Stimulated activated memory B cell treated with anti-CD40 and anti-IgM and Interleukin-4, amounts not matched to agents 10 μg/mL and 1 μg/mL and 100 μg/mL, for 72 hours (primary cell): Measurements from ENCODE around the gene KLHL26.

Experiments
- ATAC-seq: fragments of 150-1000 bp; cut with Tn5 transposase; 2 replicates; pipeline ENCODE4 v1.10.0; 2021
- H3K27ac Mint-ChIP-seq: one replicate; pipeline ENCODE4 v1.8.0; 2022; ENCODE audit warnings: mild to moderate bottlenecking, mixed read lengths
- H3K27me3 Mint-ChIP-seq: one replicate; pipeline ENCODE4 v1.8.0; 2022; ENCODE audit warnings: mixed read lengths
- H3K36me3 Mint-ChIP-seq: one replicate; pipeline ENCODE4 v1.8.0; 2022; ENCODE audit warnings: mixed read lengths
- H3K4me1 Mint-ChIP-seq: one replicate; pipeline ENCODE4 v1.8.0; 2022; ENCODE audit warnings: mixed read lengths
- H3K4me3 Mint-ChIP-seq: one replicate; pipeline ENCODE4 v1.8.0; 2022; ENCODE audit warnings: mild to moderate bottlenecking, moderate library complexity, mixed read lengths
- H3K9me3 Mint-ChIP-seq: one replicate; pipeline ENCODE4 v1.8.0; 2022; ENCODE audit warnings: mixed read lengths

KLHL26 gene

DNA sequence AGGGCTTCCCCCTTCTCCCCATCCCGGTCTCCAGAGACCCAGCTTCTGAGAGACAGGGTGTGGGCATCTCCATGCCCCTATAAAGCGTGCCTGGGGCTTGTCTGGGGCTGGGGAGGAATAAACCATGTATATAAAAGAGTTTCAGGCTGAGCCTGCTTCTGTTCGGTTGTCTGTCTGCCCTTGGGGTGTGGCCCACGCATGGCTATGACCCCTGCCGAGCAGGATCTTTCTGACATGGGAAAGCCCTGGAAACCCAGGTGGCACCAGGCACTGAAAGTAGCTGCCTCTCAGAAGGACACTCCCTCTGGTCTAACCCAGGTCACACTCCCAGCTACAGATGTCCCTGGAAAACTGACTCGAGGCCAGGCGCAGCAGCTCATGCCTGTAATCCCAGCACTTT lies 15.9 kb upstream of the KLHL26 start:
- no peak overlapping the region for H3K4me3 Mint-ChIP-seq
- peaks cover 34% of the 10 kb centered on the region for H3K27me3 Mint-ChIP-seq

GRCh38 chr19:18626906-18627305 lies 9.9 kb upstream of the KLHL26 start:
- Mint-ChIP-seq H3K4me3 (no peak overlapping the region), H3K4me1 (no peaks in the 10 kb centered on the region), H3K27ac (no peak overlapping the region), H3K36me3 (no peaks in the 10 kb centered on the region), H3K9me3 (no peaks in the 10 kb centered on the region), H3K27me3 (peaks cover 9% of the 10 kb centered on the region)
- ATAC-seq = no peak

More for the DNA sequence above, 15.9 kb upstream of the KLHL26 start:
- Mint-ChIP-seq H3K36me3 (no peaks in the 10 kb centered on the region), H3K4me1 (no peaks in the 10 kb centered on the region), H3K27ac (no peak overlapping the region), H3K9me3 (no peaks in the 10 kb centered on the region)
- no peak for ATAC-seq

DNA sequence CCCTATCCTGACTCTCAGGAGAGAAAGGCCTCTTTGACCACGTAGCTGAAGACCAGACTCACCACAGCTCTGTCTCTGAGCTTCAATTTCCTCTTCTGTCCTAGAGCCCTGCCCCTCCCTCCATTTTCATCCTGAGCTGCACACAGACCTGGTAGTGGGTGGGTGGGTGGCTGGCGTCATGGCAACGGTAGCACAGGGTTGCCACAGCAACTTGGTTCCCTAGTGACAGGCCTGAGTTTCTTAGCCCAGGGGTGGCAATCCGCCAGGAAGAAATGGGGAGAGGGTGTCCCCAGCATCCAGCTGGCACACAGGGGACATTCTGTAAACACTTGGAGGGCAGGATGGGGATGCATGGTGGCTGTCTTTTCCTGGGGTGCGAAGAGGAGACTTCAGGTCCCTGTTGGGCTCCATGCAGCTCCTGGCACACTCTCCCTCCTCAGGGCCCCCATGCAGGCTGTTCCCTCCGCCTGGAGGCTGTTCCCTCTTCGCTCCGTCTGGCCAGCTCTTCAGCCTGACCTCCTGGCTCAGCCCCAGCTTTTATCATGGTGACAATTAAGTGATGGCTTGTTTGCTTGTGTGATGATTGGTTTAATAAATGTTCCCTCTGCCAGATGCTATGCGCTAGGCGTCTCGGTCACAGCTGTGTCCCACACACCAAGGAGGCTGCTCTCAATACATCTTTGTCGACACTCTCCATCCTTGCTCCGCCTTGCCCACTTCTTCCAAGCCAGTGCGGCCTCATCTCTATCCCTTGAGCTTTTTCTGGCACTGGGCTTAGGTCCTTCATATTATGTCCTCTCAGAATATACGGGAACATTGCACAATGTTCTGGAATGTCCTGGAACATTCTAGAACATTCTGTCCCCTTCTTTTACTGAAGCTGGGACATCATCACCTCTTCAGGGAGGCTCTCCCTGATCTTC lies 7.4 kb upstream of the KLHL26 start:
- ATAC-seq = peak; percentile 38
- Mint-ChIP-seq H3K4me3 (no peak overlapping the region), H3K4me1 (no peaks in the 10 kb centered on the region), H3K36me3 (no peaks in the 10 kb centered on the region), H3K27ac (no peak overlapping the region), H3K27me3 (peaks cover 9% of the 10 kb centered on the region), H3K9me3 (no peaks in the 10 kb centered on the region)

DNA sequence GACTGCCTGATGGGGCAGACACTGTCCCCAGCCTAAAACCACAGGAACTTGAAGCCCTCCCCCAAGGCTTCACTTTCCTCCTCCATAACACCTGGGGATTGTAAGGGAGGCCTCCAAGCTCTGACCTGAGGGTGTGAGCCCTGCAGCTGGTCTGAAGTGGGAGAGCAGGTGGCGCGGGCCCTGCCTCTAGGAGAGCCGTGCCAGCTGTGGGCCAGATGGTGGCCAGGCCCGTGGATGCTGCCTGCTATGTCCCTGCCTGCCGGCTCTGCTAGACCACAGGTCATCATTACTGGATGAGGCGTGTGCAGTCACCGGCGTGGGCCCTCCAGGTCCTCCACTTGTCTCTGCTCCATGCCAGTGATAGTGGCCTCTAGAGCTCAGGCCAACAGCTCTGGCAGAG lies 3.5 kb upstream of the KLHL26 start:
- Mint-ChIP-seq H3K27me3 (peaks cover 9% of the 10 kb centered on the region), H3K27ac (no peak overlapping the region), H3K4me1 (peaks cover 29% of the 10 kb centered on the region), H3K36me3 (no peaks in the 10 kb centered on the region), H3K4me3 (no peak overlapping the region), H3K9me3 (no peaks in the 10 kb centered on the region)
- no peak for ATAC-seq

GRCh38 chr19:18634612-18635297 lies 2.1 kb upstream of the KLHL26 start:
- Mint-ChIP-seq H3K4me3 (no peak overlapping the region), H3K4me1 (peaks cover 32% of the 10 kb centered on the region), H3K27me3 (peaks cover 4% of the 10 kb centered on the region), H3K9me3 (no peaks in the 10 kb centered on the region), H3K36me3 (no peaks in the 10 kb centered on the region), H3K27ac (no peak overlapping the region)
- ATAC-seq = no peak

- no peaks in the 10 kb centered on the region for H3K9me3 Mint-ChIP-seq
- no peaks in the 10 kb centered on the region for H3K27me3 Mint-ChIP-seq
- peak overlapping the region; percentile 79 for H3K27ac Mint-ChIP-seq
- H3K36me3 Mint-ChIP-seq = no peaks in the 10 kb centered on the region
- peaks cover 32% of the 10 kb centered on the region for H3K4me1 Mint-ChIP-seq
- H3K4me3 Mint-ChIP-seq = peak overlapping the region; percentile 87
- ATAC-seq = no peak
Measured at GRCh38 chr19:18635831-18636182, 1.0 kb upstream of the KLHL26 start.

GRCh38 chr19:18636183-18636968 lies 452 bp upstream of the KLHL26 start:
- no peaks in the 10 kb centered on the region for H3K36me3 Mint-ChIP-seq
- H3K27me3 Mint-ChIP-seq = no peaks in the 10 kb centered on the region
- H3K4me1 Mint-ChIP-seq = peaks cover 32% of the 10 kb centered on the region
- peak; percentile 94 for ATAC-seq
- no peaks in the 10 kb centered on the region for H3K9me3 Mint-ChIP-seq
- peak overlapping the region; percentile 87 for H3K4me3 Mint-ChIP-seq
- H3K27ac Mint-ChIP-seq = peak overlapping the region; percentile 79

GRCh38 chr19:18637673-18638630 lies 1.1 kb downstream of the KLHL26 start:
- no peaks in the 10 kb centered on the region for H3K27me3 Mint-ChIP-seq
- no peaks in the 10 kb centered on the region for H3K36me3 Mint-ChIP-seq
- peak overlapping the region; percentile 87 for H3K4me3 Mint-ChIP-seq
- peak overlapping the region; percentile 79 for H3K27ac Mint-ChIP-seq
- no peak for ATAC-seq
- peaks cover 32% of the 10 kb centered on the region for H3K4me1 Mint-ChIP-seq
- H3K9me3 Mint-ChIP-seq = no peaks in the 10 kb centered on the region

DNA sequence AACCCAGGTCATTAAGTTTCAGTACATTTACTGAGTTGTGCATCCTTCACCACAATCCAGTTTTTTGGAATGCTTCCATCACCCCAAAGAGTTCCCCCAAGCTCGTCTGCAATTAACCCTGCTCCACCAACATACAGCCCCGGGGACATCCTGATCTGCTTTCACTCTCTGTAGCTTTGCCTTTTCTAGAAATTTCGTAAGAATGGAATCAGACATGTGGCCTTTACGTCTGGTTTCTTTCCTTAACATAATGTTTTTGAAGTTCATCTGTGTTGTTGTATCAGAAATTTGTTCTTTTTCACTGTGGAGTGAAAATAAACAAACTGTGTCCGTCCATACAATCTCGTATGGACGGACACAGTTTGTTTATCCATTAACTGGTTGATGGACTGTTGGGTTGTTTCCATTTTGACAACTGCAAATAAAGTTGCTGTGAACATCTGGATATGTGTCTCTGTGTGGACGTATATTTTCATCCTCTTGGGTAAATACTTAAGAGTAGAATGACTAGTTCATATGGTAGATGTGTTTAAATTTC lies 2.9 kb downstream of the KLHL26 start:
- Mint-ChIP-seq H3K4me1 (peaks cover 39% of the 10 kb centered on the region), H3K27me3 (no peaks in the 10 kb centered on the region), H3K36me3 (no peaks in the 10 kb centered on the region), H3K9me3 (no peaks in the 10 kb centered on the region), H3K4me3 (no peak overlapping the region), H3K27ac (no peak overlapping the region)
- ATAC-seq = no peak

- Mint-ChIP-seq H3K27ac (no peak overlapping the region), H3K4me3 (no peak overlapping the region), H3K36me3 (peaks cover 9% of the 10 kb centered on the region), H3K4me1 (peaks cover 32% of the 10 kb centered on the region), H3K9me3 (no peaks in the 10 kb centered on the region), H3K27me3 (no peaks in the 10 kb centered on the region)
- ATAC-seq = peak; percentile 67
Measured at GRCh38 chr19:18644196-18645034, 7.6 kb downstream of the KLHL26 start.

- H3K36me3 Mint-ChIP-seq = peaks cover 9% of the 10 kb centered on the region
- ATAC-seq = no peak
Measured at GRCh38 chr19:18645035-18645511, 8.2 kb downstream of the KLHL26 start.

GRCh38 chr19:18646535-18647370 lies 9.9 kb downstream of the KLHL26 start:
- Mint-ChIP-seq H3K4me1 (peaks cover 40% of the 10 kb centered on the region), H3K36me3 (peaks cover 12% of the 10 kb centered on the region), H3K27ac (peak overlapping the region; percentile 17), H3K9me3 (no peaks in the 10 kb centered on the region), H3K27me3 (no peaks in the 10 kb centered on the region), H3K4me3 (no peak overlapping the region)
- no peak for ATAC-seq

More at GRCh38 chr19:18645035-18645511, 8.2 kb downstream of the KLHL26 start:
- peaks cover 38% of the 10 kb centered on the region for H3K4me1 Mint-ChIP-seq
- no peaks in the 10 kb centered on the region for H3K9me3 Mint-ChIP-seq
- no peaks in the 10 kb centered on the region for H3K27me3 Mint-ChIP-seq
- H3K4me3 Mint-ChIP-seq = no peak overlapping the region
- H3K27ac Mint-ChIP-seq = no peak overlapping the region

- Mint-ChIP-seq H3K27ac (peak overlapping the region; percentile 17), H3K4me1 (peaks cover 40% of the 10 kb centered on the region), H3K27me3 (no peaks in the 10 kb centered on the region), H3K4me3 (no peak overlapping the region), H3K36me3 (peaks cover 15% of the 10 kb centered on the region), H3K9me3 (no peaks in the 10 kb centered on the region)
- ATAC-seq = no peak
Measured at GRCh38 chr19:18647371-18647767, 10.5 kb downstream of the KLHL26 start.
